Activated CD4-positive, alpha-beta T cell treated with anti-CD3 and anti-CD28 coated beads, Interleukin-2, amount 10 ng/mL, durations not matched to agents 24 days and 14 days (primary cell): ENCODE data around the gene UBE2N. TPM values are rescaled to one million over a fixed set of nuclear protein-coding genes. Genes with fewer than 3 reads are reported as not detected.

ENCODE experiments used
- DNase-seq: peaks from one replicate; pipeline ENCODE4 v3.0.0; 2022
- H3K27ac Mint-ChIP-seq: one replicate; pipeline ENCODE4 v1.8.0; 2022; ENCODE audit warnings: mild to moderate bottlenecking, mixed read lengths
- H3K27me3 Mint-ChIP-seq: one replicate; pipeline ENCODE4 v1.8.0; 2022; ENCODE audit warnings: mixed read lengths
- H3K36me3 Mint-ChIP-seq: one replicate; pipeline ENCODE4 v1.8.0; 2022; ENCODE audit warnings: low read depth, mild to moderate bottlenecking, mixed read lengths
- H3K4me1 Mint-ChIP-seq: one replicate; pipeline ENCODE4 v1.8.0; 2021; ENCODE audit warnings: mixed read lengths
- H3K4me3 Mint-ChIP-seq: one replicate; pipeline ENCODE4 v1.8.0; 2022; ENCODE audit warnings: mild to moderate bottlenecking, moderate library complexity, mixed read lengths
- H3K9me3 Mint-ChIP-seq: one replicate; pipeline ENCODE4 v1.8.0; 2021; ENCODE audit warnings: mixed read lengths
- intact Hi-C: fragments of 100-400 bp; cut with micrococcal nuclease; formaldehyde crosslinking; loops from one replicate; pipeline ENCODE4 v1.15.1; 2023
- total RNA-seq: library from RNA; stranded (reverse); gene quantifications from 2 replicates; pipeline ENCODE4 v1.2.3, GENCODE V29; 2022

UBE2N gene
- total RNA-seq, 1 donor from 2014 or later = 225 TPM

GRCh38 chr12:93356214-93356613, 85.5 kb downstream of the UBE2N start:
- intact Hi-C loops = no loop called here

More at GRCh38 chr12:93356214-93356613, 85.5 kb downstream of the UBE2N start:
- DNase-seq = no peak
- Mint-ChIP-seq H3K4me1 (no peaks in the 10 kb centered on the region), H3K4me3 (no peak overlapping the region), H3K27ac (no peak overlapping the region), H3K27me3 (no peaks in the 10 kb centered on the region), H3K9me3 (no peaks in the 10 kb centered on the region), H3K36me3 (no peaks in the 10 kb centered on the region)

Other genes with a start within 250 kb of the UBE2N start
- 86.6 and 94.5 TPM in 2 replicates for gene NUDT4, start 64.0 kb downstream of the UBE2N start, total RNA-seq
- 92.4 and 96.0 TPM in 2 replicates for gene MRPL42, start 25.6 kb upstream of the UBE2N start, total RNA-seq
- gene SOCS2, start 130.7 kb upstream of the UBE2N start, total RNA-seq = 11.5 and 16.5 TPM in 2 replicates
- 8.1 and 12.6 TPM in 2 replicates for gene CRADD, start 235.4 kb upstream of the UBE2N start, total RNA-seq